Stomach (tissue), 9 donors: ENCODE data around the gene CHCHD4. TPM values are rescaled to one million over a fixed set of nuclear protein-coding genes. Genes with fewer than 3 reads are reported as not detected.

ENCODE experiments used
- DNase-seq, 2 donors: peaks; one replicate each; pipeline versions ENCODE4 v3.0.0 to v3.0.0-alpha.2; 2013 to 2019
- H3K27ac ChIP-seq, 5 donors: fragments of 200-600 bp in 4 of 5; sonication (generic) in 4 of 5; one replicate each; pipeline ENCODE4 v1.5.1; 2013 to 2019; ENCODE audit warnings: mild to moderate bottlenecking in 1 of 5, moderate library complexity in 1 of 5
- H3K27me3 ChIP-seq, 3 donors: fragments of 200-600 bp; sonication (generic); one replicate each; pipeline ENCODE4 v1.5.1; 2017 to 2019; ENCODE audit warnings: mixed run types in 1 of 3
- H3K36me3 ChIP-seq, 4 donors: fragments of 200-600 bp; sonication (generic); 1 replicate in 3 of 4; 2 replicates in 1 of 4; pipeline ENCODE4 v1.5.1; 2016 to 2019
- H3K4me1 ChIP-seq, 4 donors: fragments of 200-600 bp; sonication (generic); one replicate each; pipeline ENCODE4 v1.5.1; 2016 to 2019
- H3K4me3 ChIP-seq, 4 donors: fragments of 200-600 bp; sonication (generic) in 3 of 4; one replicate each; pipeline ENCODE4 v1.5.1; 2016 to 2019; ENCODE audit warnings: mild to moderate bottlenecking in 1 of 4
- H3K9me3 ChIP-seq, 4 donors: fragments of 200-600 bp; sonication (generic); one replicate each; pipeline ENCODE4 v1.5.1; 2016 to 2019
- CTCF ChIP-seq, 7 experiments: fragments of 450-650 bp in 4 of 7; fragments of 200-600 bp in 3 of 7; sonication (generic) in 3 of 7; IDR thresholded peaks; one replicate each; pipeline ENCODE4 v1.5.1; 2016 to 2019; ENCODE audit warnings: antibody characterized with exemption in 7 of 7, control low read depth in 2 of 7, mild to moderate bottlenecking in 1 of 7
- EP300 ChIP-seq: sonication (generic); formaldehyde crosslinking; IDR thresholded peaks from one replicate; pipeline ENCODE4 v1.6.1; 2017; ENCODE audit warnings: antibody characterized with exemption
- POLR2A ChIP-seq, 4 donors: fragments of 450-650 bp; IDR thresholded peaks; one replicate each; pipeline ENCODE4 v1.6.1; 2016; ENCODE audit warnings: antibody characterized with exemption in 4 of 4, control low read depth in 2 of 4, mild to moderate bottlenecking in 1 of 4, moderate library complexity in 1 of 4
- POLR2AphosphoS5 ChIP-seq, 3 donors: sonication (generic); formaldehyde crosslinking; IDR thresholded peaks; one replicate each; pipeline ENCODE4 v1.6.1; 2016; ENCODE audit warnings: antibody characterized with exemption in 3 of 3
- WGBS, 5 donors: extraction: QIAGEN DNeasy Blood & Tissue Kit in 3 of 5; methylation state at CpG; one replicate each; pipeline versions ENCODE4 v1.1.5 to v1.1.7; 2013 to 2018; 5-methylcytosine and 5-hydroxymethylcytosine counted together
- intact Hi-C: fragments of 100-400 bp; cut with DNase I; formaldehyde crosslinking; loops from one replicate; pipeline ENCODE4 v1.15.1; 2023; ENCODE audit warnings: low total_unique reads
- polyA plus RNA-seq, 3 donors: library from polyadenylated mRNA; stranded (reverse); fragments of 200-250 nt; gene quantifications; one replicate each; pipeline ENCODE4 v1.2.3, GENCODE V29; 2013
- total RNA-seq, 5 donors: library from RNA; depleted of rRNA; stranded (reverse); fragments of >200 nt; gene quantifications; one replicate each; pipeline versions ENCODE4 v1.1.0 to v1.2.3, GENCODE V29; 2014 to 2016
- donor health status: healthy with polysubstance abuse.
- donor health status: Bipolar disorder and iron deficiency.
- donor health status: healthy.

Gene CHCHD4
- total and polyA plus RNA-seq, 8 donors = 1.7 to 16.1 (median 11.4) TPM

DNA sequence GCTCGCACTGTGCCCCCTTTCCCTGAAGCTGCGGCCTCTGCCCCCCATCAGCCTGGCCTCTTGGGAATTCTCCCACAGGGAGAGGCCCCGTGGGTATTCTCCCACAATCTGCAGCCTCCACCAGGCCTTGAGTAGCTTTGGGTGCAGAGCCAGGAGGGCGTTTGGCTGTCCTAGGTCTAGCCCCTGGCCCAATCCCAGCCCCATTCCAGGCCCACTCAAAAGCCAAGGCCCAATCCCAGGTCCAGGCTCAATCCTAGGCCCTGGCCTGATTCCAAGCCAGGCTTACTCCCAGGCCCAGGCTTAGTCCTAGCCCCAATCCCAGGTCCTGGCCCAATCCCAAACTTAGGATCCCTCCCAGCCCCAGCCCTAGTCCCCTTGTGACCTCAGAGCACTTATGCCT, 59.8 kb downstream of the CHCHD4 start:
- no peak overlapping the region for H3K27ac ChIP-seq
- H3K4me3 ChIP-seq = no peak overlapping the region
- DNase-seq = no peak
- H3K9me3 ChIP-seq = no peaks in the 10 kb centered on the region
- H3K36me3 ChIP-seq = no peaks in the 10 kb centered on the region
- intact Hi-C loops = no loop called here
- H3K27me3 ChIP-seq = peaks cover 0 to 6% (median 0%) of the 10 kb centered on the region in 3 donors
- WGBS, 5 donors = 59 to 71% (median 69%) methylated on average over 4 of the region's 4 CpGs; no CpG with 5 or more reads in 1 of the 5 donors
- TF ChIP-seq EP300 = no peak
- TF ChIP-seq POLR2AphosphoS5 (IDR thresholded peaks at IDR 0.05) = no peak
- TF ChIP-seq CTCF (IDR thresholded peaks at IDR 0.05) = no peak
- no peak for TF ChIP-seq POLR2A (IDR thresholded peaks at IDR 0.05)
- no peaks in the 10 kb centered on the region for H3K4me1 ChIP-seq

GRCh38 chr3:14063152-14063551, 61.5 kb downstream of the CHCHD4 start:
- TF ChIP-seq POLR2A (IDR thresholded peaks at IDR 0.05) = no peak
- TF ChIP-seq POLR2AphosphoS5 (IDR thresholded peaks at IDR 0.05) = no peak
- TF ChIP-seq EP300 = no peak
- no peak for TF ChIP-seq CTCF (IDR thresholded peaks at IDR 0.05)
- Histone ChIP-seq H3K9me3 (peaks cover 0 to 2% (median 0%) of the 10 kb centered on the region in 4 donors), H3K36me3 (no peaks in the 10 kb centered on the region), H3K4me1 (no peaks in the 10 kb centered on the region), H3K27ac (no peak overlapping the region), H3K27me3 (peaks cover 0 to 6% (median 0%) of the 10 kb centered on the region in 3 donors), H3K4me3 (no peak overlapping the region)
- WGBS, 5 donors = 79 to 87% (median 80%) methylated on average over 2 of the region's 2 CpGs
- intact Hi-C loops = no loop called here
- no peak for DNase-seq

Other genes with a start within 250 kb of the CHCHD4 start
- not detected for gene WNT7A, start 244.8 kb downstream of the CHCHD4 start, total RNA-seq
- under 1 TPM in 1 of 3 donors, not detected in 2; 0.35 TPM for gene WNT7A, start 244.8 kb downstream of the CHCHD4 start, polyA plus RNA-seq
- gene TMEM43, start 182 bp upstream of the CHCHD4 start, total RNA-seq = 10 to 100 TPM; 28.6 to 67.4 (median 51.9) TPM
- 10 to 100 TPM; 12.6 to 45.0 (median 12.7) TPM for gene TMEM43, start 182 bp upstream of the CHCHD4 start, polyA plus RNA-seq
- 10 to 100 TPM; 34.0 to 51.0 (median 41.4) TPM for gene XPC, start 53.7 kb upstream of the CHCHD4 start, total RNA-seq
- 10 to 100 TPM in 2 of 3 donors, 1 to 10 TPM in 1; 8.8 to 15.3 (median 13.7) TPM for gene XPC, start 53.7 kb upstream of the CHCHD4 start, polyA plus RNA-seq
- 10 to 100 TPM in 1 of 5 donors, 1 to 10 TPM in 4; 2.2 to 14.1 (median 6.1) TPM for gene LSM3, start 53.9 kb upstream of the CHCHD4 start, total RNA-seq
- gene LSM3, start 53.9 kb upstream of the CHCHD4 start, polyA plus RNA-seq = 10 to 100 TPM; 13.8 to 15.0 (median 14.2) TPM